ENCODE data around the gene MEDAG.
"Not testable (repeated sequence)": the region's sequence is repeated elsewhere in the genome, so short reads cannot be mapped to it uniquely, and the experiment has no call there.

The MEDAG gene

GRCh38 chr13:30924721-30925120 lies 18.6 kb downstream of the MEDAG start:
- no peak for TF ChIP-seq CTCF (IDR thresholded peaks at IDR 0.05; ENCODE audit: low read depth, low read length)
- H3K4me3 ChIP-seq (ENCODE audit: low read depth, low read length), result no peak overlapping the region
- DNase-seq (ENCODE audit: low read depth, low spot score), result no peak
- in situ Hi-C loops (cut with HindIII; ENCODE audit: low sequenced_read_pairs), result no loop called here

GRCh38 chr13:30925429-30925828 lies 19.4 kb downstream of the MEDAG start:
- no peak overlapping the region for H3K4me3 ChIP-seq (ENCODE audit: low read depth, low read length)
- no peak for DNase-seq (ENCODE audit: low read depth, low spot score)
- in situ Hi-C loops (cut with HindIII; ENCODE audit: low sequenced_read_pairs), result no loop called here
- TF ChIP-seq CTCF (IDR thresholded peaks at IDR 0.05; ENCODE audit: low read depth, low read length), result no peak

GRCh38 chr13:30926781-30927180 lies 20.7 kb downstream of the MEDAG start:
- H3K4me3 ChIP-seq (ENCODE audit: low read depth, low read length), result no peak overlapping the region
- TF ChIP-seq CTCF (IDR thresholded peaks at IDR 0.05; ENCODE audit: low read depth, low read length), result no peak
- no peak for DNase-seq (ENCODE audit: low read depth, low spot score)
- in situ Hi-C loops (cut with HindIII; ENCODE audit: low sequenced_read_pairs), result no loop called here

GRCh38 chr13:30927188-30927587 lies 21.1 kb downstream of the MEDAG start:
- H3K4me3 ChIP-seq (ENCODE audit: low read depth, low read length); in situ Hi-C loops (cut with HindIII; ENCODE audit: low sequenced_read_pairs): not testable (repeated sequence)
- peak; percentile 9 for DNase-seq (ENCODE audit: low read depth, low spot score)

- no peak for DNase-seq (ENCODE audit: low read depth, low spot score)
Observed at GRCh38 chr13:30927595-30927994, 21.5 kb downstream of the MEDAG start.

GRCh38 chr13:30928978-30929377 lies 22.9 kb downstream of the MEDAG start:
- H3K4me3 ChIP-seq (ENCODE audit: low read depth, low read length), result no peak overlapping the region
- TF ChIP-seq CTCF (IDR thresholded peaks at IDR 0.05; ENCODE audit: low read depth, low read length), result no peak
- in situ Hi-C loops (cut with HindIII; ENCODE audit: low sequenced_read_pairs), result no loop called here
- no peak for DNase-seq (ENCODE audit: low read depth, low spot score)

More at GRCh38 chr13:30927595-30927994, 21.5 kb downstream of the MEDAG start:
- in situ Hi-C loops (cut with HindIII; ENCODE audit: low sequenced_read_pairs), result no loop called here
- TF ChIP-seq CTCF (IDR thresholded peaks at IDR 0.05; ENCODE audit: low read depth, low read length), result no peak
- H3K4me3 ChIP-seq (ENCODE audit: low read depth, low read length), result no peak overlapping the region

- peak; percentile 25 for TF ChIP-seq CTCF (IDR thresholded peaks at IDR 0.05; ENCODE audit: low read depth, low read length)
- peak; percentile 38 for DNase-seq (ENCODE audit: low read depth, low spot score)
- in situ Hi-C loops (cut with HindIII; ENCODE audit: low sequenced_read_pairs), result no loop called here
- no peak within 1 kb of the TSS for H3K4me3 ChIP-seq (ENCODE audit: low read depth, low read length)
Observed at GRCh38 chr13:30932481-30933353, 26.6 kb downstream of the MEDAG start, which contains the start of gene TEX26. TEX26 (plus strand) TSS chr13:30932656; CDS start chr13:30932716, 60 bp downstream.

All from astrocyte of the spinal cord (primary cell).